ENCODE measurements around the gene TAMALIN.
A peak's percentile ranks its signal among the peaks of the same experiment; 100 is the strongest.

TAMALIN gene

DNA sequence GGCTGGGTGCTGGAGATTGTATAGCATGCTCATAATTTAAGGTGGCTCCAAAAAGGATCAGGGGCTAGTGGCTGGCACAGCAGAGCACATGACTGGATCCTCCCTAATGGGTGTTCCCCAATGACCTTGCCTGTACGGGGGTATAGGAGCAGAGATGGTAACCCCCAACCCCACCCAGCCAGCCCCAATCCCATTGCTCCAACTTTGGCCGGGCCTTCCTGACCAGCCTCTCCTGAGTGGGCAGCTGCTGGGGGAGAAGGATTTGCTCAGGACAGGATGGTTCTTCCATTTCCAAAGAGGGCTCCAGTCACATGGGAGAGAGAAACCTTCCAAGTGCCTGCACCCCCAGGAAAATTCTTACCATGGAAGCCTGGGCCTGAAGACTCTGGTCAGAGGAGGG lies 29.2 kb downstream of the TAMALIN start:
- no peak for DNase-seq

DNA sequence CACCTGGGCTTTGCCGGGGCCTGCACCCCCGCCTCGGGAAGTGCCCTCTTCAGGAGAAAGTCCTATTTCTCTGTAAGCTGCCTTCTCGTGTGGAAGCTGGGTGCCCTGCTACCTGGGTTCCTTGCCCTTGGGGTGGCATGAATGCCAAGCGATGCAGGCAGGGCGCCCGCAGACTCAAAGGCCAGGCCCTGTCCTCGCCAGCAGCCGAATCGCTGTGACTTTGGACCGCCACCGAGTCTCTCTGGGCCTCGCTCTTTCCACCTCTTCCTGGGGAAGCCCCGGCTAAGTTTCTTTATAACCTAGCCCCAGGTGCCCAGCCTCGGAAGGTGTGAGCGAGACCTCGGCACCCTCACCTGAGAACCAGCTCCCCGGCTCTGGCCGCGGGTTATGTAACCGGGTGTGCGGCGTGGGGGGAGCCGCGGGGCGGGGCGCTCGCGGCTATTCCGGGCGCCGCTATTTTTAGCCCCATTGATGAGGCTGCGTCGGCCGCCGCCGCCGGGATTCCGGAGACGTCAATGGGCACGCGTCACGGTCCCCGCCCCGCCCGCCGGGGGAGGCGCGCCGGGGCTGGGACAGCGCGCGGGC lies 29.9 kb downstream of the TAMALIN start:
- DNase-seq = peak in 56 of 58 donors; percentile 29 to 88 (median 74)

DNA sequence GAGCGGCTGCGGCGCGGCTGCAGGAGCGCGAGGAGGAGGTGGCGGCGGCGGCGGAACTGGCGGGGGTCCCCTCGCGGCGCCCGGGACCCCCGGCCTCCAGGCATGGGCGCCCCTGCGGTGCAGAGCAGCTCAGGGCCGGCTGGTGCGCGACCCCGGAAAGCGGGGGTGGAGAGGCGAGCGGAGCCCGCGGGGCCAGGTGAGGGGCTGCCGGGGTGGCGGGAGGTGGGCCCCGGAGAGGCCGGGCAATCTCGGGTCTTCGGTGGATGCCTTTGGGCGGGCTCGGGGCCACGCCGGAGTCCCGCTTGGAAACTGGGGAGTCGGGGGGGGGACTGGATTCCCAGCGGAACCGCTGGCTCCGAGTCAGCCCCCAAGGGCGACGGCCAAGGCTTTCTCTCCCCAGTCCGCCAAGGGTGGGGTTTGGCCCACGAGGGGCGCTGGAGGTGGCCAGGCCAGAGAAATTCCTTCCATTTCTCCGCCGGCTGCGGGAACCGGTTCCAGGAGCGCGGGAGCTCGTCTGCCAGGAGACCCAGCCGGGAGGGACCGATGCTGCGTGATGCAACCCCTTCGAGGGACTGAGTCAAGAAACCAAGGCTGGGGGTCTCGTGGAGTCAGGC lies 30.6 kb downstream of the TAMALIN start:
- DNase-seq = peak in 12 of 58 donors; percentile 18 to 67 (median 30)

DNA sequence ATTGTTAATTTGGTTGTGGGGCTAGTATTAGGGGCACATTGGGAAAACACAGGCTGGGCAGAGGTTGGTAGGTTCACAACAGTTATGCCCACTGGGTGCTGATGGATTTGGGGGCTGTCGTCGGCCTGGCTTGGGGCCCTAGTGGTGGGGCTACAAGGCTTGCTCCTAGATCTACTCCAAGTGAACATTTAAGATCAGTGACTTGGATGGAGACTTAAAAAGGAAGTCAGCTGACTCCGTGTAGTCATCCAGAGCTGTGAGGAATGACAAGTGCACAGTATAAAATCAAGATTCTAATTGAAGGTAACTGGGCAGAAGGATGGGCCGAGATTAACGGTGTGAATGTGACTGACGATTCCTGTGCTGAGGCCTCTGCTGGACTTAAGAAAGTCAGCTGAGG lies 31.7 kb downstream of the TAMALIN start:
- DNase-seq = peak in 1 of 58 donors; percentile 34

DNA sequence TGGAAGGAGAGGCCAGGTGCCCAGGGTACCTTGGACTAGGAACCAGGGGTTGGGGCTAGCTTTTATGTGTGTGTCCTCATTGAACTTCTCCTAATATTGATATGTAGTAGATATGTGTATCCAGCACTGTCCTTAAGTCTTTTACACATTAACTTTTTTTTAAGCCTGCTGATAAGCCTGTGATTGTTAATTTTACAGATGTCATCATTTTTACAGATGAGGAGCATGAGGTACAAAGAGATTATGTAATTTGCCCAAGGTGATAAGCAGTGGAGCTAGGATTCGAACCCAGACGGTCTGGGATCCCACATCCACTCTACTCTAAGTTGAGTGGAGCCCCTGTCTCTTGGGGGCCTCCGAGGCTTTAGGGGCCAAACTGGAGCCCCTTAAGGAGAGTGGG lies 34.3 kb downstream of the TAMALIN start:
- no peak for DNase-seq

DNA sequence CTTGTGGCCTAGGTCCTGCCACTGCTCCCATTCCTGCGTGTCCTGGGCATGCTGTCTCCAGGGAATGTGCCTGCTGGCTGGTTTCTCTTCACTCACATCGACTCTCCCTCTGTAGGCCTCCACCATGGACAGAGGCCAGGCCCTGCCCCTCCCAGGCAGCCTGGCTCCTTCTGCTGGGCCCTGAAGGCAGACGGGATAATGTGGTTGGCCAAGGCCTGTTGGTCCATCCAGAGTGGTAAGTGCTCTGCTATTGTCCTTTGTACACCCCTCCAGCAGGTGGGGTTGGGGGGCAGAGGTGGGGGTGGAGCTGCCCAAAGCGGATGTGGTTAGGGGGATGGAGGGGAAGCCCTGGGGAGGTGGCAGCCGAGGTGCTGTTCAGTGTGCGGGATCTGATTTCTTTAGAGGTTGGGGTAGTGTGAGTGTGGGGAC lies 35.0 kb downstream of the TAMALIN start:
- peak in 7 of 58 donors; percentile 26 to 45 (median 33) for DNase-seq

DNA sequence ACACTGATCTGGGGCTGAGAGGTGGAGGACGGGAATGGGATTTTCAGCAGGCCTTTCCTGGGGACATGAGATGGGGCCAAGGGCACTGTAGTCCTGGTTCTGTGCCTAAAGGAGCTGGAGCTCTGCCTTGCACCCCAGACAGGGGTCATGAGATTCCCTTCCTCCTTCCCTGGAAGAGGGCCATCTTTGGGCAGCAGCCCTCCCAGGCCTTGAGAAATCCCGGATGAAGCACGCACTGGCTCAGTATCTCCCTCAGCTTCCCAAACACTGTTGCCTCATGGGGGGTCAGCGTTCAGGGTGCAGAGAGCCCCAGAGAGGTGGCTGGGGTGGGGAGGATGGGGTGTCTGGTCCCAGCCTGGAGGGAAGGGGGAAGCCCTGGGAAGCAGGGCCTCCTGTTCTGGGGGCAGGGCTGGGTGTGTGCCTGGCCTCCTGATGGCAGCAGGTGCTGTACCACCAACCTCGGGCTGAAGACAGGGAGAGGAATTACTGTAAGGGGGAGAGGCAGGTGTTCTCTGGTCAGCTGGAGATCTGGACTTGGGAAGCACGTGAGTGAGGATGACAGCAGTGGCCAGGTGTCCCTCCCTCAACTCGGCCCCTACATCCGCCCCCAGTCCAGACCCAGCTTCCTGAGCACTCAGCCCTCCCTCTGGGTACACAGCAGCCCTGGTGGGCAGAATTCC lies 36.1 kb downstream of the TAMALIN start:
- DNase-seq = no peak

DNA sequence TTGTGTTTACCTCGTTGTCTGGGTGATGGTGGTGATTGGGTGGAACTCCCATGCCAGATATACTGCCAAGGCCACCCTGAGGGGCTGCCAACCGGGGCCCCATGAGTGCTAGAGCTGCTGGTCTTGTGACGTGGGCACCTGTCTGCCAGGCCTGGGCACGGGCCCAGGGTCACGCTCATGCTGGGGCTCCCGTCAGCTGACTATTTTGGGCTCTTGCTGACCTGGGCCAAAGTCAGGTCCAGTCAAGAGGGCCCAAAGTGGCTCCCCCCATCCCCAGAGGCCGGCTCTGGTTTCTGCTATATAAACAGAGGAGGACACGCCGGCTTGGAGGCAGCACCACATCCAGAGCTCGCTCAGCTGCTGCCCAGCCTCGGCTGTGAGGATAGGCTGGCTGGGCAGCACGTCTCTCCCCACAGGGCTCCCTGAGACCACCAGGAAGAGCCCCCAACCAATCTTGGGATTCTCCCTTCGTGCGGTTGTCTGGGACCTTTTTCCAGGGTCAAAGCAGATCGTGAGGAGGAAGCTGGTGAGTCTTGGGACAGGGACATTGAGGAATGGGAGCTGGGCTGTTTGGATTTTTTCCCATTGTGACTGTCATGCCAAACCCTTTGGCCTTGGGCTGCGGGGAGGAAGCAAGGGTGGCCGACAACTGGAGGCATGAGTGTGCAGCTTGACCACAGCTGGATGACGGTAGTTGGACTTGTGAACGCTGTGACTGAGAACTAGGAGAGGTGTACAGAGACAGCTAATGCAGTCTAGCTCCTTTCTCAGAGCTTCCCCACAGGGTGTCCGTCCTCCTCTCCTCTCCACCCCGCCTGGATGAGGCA lies 36.9 kb downstream of the TAMALIN start:
- DNase-seq = peak in 7 of 58 donors; percentile 17 to 55 (median 29)

DNA sequence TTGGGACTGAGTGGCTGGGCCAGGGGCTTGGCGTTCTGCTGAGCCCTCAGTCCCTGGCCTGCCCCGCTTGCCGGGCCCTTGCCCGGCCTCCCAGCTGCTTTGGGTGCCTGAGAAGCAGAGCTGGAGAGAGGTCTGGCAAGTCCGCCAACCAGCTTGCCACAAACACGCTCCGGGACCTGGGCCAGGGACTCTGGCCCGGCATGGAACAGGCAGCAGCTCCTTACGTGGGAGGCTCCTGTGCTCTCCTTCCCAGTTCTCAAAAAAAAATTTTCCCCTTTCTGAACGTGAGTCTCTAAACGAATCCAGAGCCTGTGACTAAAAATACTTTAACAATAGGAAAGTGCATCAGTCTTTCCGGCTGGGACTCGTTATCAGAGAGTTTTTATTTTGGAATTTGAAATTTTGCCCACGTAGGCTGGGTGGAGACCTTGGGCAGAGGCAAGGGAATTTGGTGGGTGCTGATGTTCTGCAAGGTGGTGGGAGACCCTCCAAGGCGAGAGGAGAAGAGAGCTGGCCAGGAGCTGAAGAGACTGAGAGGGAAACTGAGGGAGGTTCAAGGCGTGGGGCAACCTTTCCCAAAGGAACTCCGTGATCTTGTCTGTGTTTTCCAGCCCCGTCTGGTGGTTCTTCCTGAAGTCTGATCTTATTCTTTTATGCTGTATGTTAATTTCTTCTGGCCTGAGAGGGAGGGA lies 37.7 kb downstream of the TAMALIN start:
- DNase-seq = peak in 49 of 58 donors; percentile 25 to 87 (median 63)

DNA sequence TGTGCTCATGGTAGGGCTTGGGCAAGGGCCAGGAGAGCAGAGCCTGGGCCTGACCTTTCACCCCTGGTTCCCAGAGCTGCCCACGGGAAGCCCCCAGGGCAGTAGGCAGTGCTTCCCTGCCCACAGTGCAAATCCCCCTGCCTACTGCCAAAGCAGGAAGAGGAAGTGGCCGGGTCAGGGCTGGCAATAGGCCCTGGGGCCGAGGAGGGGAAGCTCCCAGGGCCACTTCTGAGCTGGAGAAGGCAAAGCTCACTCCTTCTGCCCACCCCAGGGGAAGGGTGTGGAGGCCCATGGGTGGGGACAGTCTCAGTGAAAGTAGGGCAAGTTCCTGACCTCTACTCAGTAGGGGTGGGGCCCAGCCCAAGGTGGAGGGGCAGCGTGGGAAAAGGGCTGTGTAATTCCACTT lies 39.1 kb downstream of the TAMALIN start:
- peak in 3 of 58 donors; percentile 12 to 39 (median 33) for DNase-seq

DNA sequence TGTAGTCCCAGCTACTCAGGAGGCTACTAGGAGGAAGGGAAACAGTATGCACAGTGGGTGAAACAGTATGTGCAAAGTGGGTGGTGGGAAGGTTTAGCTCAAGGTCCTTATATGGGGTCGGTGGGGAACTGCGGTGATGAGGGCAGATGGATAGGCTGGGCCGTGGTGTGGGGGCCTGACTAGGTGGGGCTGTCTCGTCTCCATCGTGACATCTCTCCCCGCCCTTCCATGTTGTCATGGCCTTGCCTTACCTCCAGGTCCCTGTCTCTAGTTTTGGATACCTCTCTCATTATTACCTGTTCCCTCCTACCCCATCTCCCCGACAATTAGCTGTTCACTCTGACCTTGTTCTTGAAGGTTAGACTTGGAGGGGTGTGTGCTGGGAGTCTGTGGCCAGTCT lies 40.1 kb downstream of the TAMALIN start:
- no peak for DNase-seq

DNA sequence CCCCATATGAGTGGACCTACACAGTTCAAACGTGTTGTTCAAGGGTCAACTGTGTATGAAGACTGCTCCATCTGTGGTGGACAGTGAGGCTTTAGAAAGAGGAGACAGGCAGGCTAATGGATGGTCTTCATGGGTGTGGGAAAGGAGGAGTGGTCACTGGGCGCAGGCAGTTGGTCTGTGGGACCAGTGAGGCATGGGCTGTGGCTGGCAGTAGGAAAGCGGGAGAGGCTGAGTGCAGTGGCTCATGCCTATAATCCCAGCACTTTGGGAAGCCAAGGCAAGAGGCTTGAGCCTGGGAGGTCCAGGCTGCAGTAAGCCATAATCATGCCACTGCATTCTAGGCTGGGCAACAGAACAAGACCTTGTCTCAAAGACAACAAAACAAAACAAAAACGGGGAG lies 42.5 kb downstream of the TAMALIN start:
- DNase-seq = no peak

DNA sequence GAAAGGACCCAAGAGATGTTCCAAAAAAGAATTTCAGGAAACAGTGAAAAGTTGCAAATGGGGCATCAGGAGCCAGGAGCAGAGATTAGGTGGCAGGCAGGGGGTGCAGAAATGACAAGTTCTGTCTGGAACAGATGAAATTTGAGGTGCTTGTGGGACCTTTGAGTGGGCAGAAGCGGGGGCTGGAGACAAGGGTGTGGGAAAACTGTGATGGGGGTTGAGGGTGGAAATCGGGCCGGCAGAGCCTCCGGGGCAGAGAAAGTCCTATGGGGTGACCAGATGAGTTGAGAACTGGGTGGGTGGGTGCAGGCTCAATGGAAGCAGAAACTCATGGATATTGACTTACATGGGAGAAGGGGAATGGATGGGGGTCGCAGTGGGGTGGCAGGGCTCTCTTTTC lies 42.9 kb downstream of the TAMALIN start:
- no peak for DNase-seq

DNA sequence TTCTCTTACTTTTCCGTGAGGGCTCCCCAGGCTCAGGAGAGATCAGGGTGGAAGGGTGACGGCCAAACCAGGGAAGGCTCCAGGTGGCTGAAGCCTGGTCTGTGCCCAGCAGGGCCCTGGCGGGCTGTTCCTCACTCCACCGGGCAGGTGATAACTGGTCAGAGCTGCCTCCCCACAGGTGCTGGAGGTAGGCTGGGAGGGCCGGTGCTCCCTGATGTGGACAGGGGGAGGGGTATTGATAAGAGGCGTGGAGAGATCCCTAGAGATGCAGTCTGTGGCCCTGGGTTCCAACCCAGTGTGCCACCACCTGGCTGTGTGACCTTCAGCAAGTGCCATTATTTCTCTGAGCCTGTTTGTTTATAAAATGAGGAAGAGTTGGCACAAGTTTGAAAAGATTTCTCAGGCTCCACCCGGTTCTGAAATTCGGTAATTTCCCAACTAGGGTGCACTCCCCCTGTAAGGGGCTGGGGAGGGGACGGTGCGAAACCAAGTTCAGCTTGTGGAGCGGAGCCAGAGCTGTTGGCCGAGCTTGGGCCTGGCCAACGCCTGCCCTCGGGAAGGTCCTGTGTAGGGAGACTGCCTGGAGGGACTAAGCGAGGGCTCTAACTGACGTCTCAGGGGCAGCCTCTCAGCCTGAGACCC lies 43.5 kb downstream of the TAMALIN start:
- DNase-seq = no peak

DNA sequence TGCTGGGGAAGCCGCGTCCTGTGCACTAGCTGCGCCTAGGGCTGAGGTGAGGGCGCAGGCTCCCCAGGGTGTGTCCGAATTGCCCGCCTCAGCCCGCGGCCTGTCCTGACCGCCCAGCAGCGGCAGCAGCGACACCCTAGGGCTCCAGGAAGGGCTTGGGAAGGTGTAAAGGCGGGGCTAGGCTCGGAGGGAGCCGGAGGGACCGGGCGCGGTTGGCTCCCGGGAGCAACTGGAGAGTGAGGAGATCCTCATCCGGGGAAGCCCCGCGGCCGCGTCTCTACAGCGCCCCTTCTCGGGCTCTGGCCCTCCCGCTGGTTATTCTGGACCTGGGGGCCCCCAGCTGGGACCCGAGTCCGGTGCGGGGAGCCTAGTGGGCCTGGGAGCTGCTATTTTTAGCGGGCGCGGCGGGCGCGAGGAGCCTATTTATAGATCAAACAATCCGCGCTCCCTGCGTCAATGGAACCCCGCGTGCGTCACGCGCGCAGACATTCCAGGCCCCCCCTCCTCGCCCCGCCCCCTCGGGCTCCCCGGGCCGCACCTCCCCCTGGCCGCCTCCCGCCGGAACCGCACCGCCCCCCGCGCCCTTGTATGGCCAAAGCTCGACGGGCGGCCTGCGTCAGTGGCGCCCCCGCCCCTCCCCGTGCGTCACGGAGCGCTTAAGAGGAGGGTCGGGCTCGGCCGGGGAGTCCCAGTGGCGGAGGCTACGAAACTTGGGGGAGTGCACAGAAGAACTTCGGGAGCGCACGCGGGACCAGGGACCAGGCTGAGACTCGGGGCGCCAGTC lies 44.2 kb downstream of the TAMALIN start, which contains the start of gene NR4A1:
Gene NR4A1 (plus strand): TSS at position 685 of the 784 bp plus-strand sequence. CDS start 2,887 bp downstream, outside the sequence.
- peak; percentile 43 to 96 (median 86) for DNase-seq

DNA sequence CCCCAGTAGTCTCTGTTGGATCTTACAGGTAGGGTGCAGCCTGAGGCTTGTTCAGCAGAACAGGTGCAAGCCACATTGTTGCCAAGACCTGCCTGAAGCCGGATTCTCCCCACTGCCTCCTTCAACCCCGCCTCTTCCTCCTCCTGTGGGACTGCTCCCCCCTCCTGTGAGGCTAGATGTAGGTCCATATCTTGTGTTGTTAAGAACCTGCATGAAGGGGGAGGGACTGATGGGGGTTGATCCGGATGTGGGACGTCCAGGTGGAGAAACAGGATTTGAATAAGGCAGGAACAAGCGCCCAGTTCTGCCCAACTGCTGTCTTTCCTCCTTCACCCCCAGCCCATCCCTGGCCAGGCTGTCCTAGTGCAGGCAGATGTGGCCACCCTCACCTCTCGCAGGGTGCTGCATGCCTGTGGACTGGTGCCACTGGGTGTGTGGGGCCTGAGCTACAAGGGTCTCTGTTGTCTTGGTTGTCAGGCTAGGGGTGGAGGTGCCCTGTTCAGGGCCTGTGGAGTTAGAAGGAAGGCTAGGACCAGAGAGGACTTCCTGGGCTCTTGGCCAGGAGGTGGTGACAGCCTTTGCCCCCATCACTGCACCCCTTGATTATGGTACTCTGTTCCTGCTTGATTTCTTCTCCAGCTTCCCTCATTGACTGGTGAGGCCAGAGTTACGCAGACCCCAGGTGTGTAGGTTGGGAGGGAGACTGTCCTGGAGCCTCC lies 45.9 kb downstream of the TAMALIN start:
- DNase-seq = peak in 1 of 58 donors; percentile 42

DNA sequence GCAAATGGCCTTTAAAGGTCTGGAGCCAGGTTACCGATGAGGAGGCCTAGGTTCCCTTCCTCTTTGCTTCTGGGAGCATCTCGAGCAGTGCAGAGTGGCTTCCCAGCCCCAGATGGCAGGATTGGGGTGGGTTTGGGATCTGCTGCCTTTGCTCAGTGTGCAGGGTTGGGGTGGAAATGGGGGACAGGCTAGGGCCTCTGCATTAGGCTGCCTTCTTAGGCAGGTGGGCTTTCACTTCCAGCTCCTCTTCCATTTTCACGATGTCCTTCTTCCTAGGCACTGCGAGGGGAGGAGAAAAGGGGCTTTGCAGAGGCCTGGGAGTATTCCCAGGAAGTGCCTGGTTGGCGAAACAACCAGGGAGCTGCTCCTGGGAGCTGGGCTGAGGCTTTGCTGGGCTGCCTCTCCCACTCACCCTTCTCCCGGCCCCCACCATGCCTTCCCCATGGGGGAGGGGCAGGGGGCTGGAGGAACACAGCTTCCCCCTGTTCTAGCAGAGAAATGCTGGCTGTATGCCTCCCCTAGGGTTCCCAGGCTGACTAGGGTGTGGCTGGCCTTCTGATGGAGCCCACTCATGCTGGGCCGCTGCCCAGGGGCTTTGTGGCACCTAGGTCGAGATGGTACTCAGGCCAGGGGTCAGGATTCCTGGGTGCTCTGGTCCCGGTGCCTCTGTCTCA lies 46.9 kb downstream of the TAMALIN start:
- peak in 4 of 58 donors; percentile 50 to 56 (median 52) for DNase-seq

DNA sequence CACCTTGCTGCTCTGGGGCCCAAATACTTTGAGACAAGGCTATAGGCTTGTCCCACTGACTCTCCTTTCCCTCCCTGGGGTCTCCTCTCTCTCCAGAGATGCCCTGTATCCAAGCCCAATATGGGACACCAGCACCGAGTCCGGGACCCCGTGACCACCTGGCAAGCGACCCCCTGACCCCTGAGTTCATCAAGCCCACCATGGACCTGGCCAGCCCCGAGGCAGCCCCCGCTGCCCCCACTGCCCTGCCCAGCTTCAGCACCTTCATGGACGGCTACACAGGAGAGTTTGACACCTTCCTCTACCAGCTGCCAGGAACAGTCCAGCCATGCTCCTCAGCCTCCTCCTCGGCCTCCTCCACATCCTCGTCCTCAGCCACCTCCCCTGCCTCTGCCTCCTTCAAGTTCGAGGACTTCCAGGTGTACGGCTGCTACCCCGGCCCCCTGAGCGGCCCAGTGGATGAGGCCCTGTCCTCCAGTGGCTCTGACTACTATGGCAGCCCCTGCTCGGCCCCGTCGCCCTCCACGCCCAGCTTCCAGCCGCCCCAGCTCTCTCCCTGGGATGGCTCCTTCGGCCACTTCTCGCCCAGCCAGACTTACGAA lies 47.6 kb downstream of the TAMALIN start:
- peak in 4 of 58 donors; percentile 32 to 55 (median 52) for DNase-seq
